GM21515 (cell line): Measurements from ENCODE around the gene SF3B3.
"Not testable (repeated sequence)": the region's sequence is repeated elsewhere in the genome, so short reads cannot be mapped to it uniquely, and the experiment has no call there.

ENCODE experiments used
- ATAC-seq: cut with Tn5 transposase; IDR thresholded peaks from one replicate; pipeline ENCODE4 v1.9.1; 2021; ENCODE audit not compliant: unreplicated experiment

The SF3B3 gene

DNA sequence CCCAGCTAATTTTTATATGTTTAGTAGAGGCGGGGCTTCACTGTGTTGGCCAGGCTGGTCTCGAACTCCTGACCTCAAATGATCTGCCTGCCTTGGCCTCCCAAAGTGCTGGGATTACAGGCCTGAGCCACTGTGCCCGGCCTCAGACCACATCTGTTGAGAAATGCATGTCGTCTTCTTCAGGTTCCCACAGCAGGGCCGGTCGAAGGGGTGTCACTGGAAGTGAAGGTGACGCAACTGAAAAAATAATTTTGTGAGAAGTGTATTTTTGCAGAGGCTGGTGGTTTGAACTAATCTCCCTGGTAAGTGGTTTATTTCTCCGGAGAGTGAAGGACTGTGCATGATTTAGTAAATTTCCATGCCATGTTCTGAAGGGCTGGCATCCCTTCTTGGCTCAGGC is 89.3 kb downstream of the SF3B3 start:
- ATAC-seq = no peak

GRCh38 chr16:70614208-70614951 is 90.8 kb downstream of the SF3B3 start:
- no peak for ATAC-seq

DNA sequence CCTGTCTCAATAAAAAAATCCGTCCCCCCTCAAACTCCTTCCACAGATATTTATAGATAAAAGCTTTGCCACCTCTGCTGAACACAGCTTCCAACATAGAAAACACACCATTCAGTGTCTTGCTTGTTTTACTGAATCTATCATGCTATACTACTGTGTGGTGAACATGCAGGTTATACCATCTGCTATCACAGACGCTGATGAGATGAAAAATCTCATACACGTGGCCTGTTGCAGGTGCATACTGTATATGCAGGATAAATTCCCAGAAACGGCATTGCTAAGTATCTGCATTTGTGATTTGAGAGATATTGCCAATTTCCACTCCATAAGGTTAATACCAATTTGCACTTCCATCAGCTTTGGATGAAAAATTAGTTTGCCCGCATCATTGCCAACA is 92.3 kb downstream of the SF3B3 start:
- no peak for ATAC-seq

- ATAC-seq = not testable (repeated sequence)
Measured at GRCh38 chr16:70621864-70622263, 98.2 kb downstream of the SF3B3 start.
